NCI-H2107 treated with DMSO at 0.1 percent for 48 hours (cell line): Measurements from ENCODE around the gene CXCL13.
A peak's percentile ranks its signal among the peaks of the same experiment; 100 is the strongest.
"Not testable (repeated sequence)": the region's sequence is repeated elsewhere in the genome, so short reads cannot be mapped to it uniquely, and the experiment has no call there.

Source experiments
- DNase-seq: peaks from one replicate; lab custom pipeline; 2025; ENCODE audit not compliant: unreplicated experiment; lab: John Stamatoyannopoulos, UW

The CXCL13 gene

GRCh38 chr4:77600521-77601451 lies 4.8 kb upstream of the CXCL13 start:
- peak; percentile 33 for DNase-seq

- no peak for DNase-seq
These were observed 3.9 kb upstream of the CXCL13 start for GRCh38 chr4:77601614-77602187.

GRCh38 chr4:77613267-77613666 lies 7.6 kb downstream of the CXCL13 start:
- no peak for DNase-seq

- no peak for DNase-seq
These were observed 9.5 kb downstream of the CXCL13 start for GRCh38 chr4:77615153-77615552.

- DNase-seq: no peak
These were observed 11.6 kb downstream of the CXCL13 start for GRCh38 chr4:77617203-77617602.

- peak; percentile 43 for DNase-seq
These were observed 13.0 kb downstream of the CXCL13 start for GRCh38 chr4:77618383-77619241.

- peak; percentile 30 for DNase-seq
These were observed 13.8 kb downstream of the CXCL13 start for GRCh38 chr4:77619408-77619807.

GRCh38 chr4:77621254-77621653 lies 15.6 kb downstream of the CXCL13 start:
- no peak for DNase-seq

GRCh38 chr4:77623091-77623490 lies 17.5 kb downstream of the CXCL13 start:
- DNase-seq: no peak

- DNase-seq: no peak
These were observed 18.6 kb downstream of the CXCL13 start for GRCh38 chr4:77624213-77624612.

GRCh38 chr4:77625485-77625884 lies 19.9 kb downstream of the CXCL13 start:
- no peak for DNase-seq

- no peak for DNase-seq
These were observed 24.3 kb downstream of the CXCL13 start for GRCh38 chr4:77629885-77630284.

- no peak for DNase-seq
These were observed 25.7 kb downstream of the CXCL13 start for GRCh38 chr4:77631276-77631675.

GRCh38 chr4:77634132-77634785 lies 28.6 kb downstream of the CXCL13 start:
- no peak for DNase-seq

- no peak for DNase-seq
These were observed 29.6 kb downstream of the CXCL13 start for GRCh38 chr4:77635246-77635645.

- DNase-seq: no peak
These were observed 30.3 kb downstream of the CXCL13 start for GRCh38 chr4:77635876-77636275.

- no peak for DNase-seq
These were observed 31.3 kb downstream of the CXCL13 start for GRCh38 chr4:77636902-77637301.

- not testable (repeated sequence) for DNase-seq
These were observed 38.4 kb downstream of the CXCL13 start for GRCh38 chr4:77644069-77644468.

GRCh38 chr4:77650787-77651186 lies 45.2 kb downstream of the CXCL13 start:
- no peak for DNase-seq

GRCh38 chr4:77651820-77652219 lies 46.2 kb downstream of the CXCL13 start:
- no peak for DNase-seq
